Measurements from ENCODE around the gene CDH13.

The CDH13 gene

GRCh38 chr16:83245061-83245460, 618.3 kb downstream of the CDH13 start:
- H3K4me2 ChIP-seq (ENCODE audit: low read length): no peak overlapping the region
- no peaks in the 10 kb centered on the region for H3F3A ChIP-seq (ENCODE audit: control insufficient read depth, insufficient read depth)
- H4K20me1 ChIP-seq (ENCODE audit: control insufficient read depth, insufficient read depth, low read depth, low read length): no peaks in the 10 kb centered on the region
- H3K27ac ChIP-seq (ENCODE audit: low read depth, low read length): no peak overlapping the region
- no peaks in the 10 kb centered on the region for H3K79me2 ChIP-seq (ENCODE audit: control insufficient read depth, low read length)
- H3K9me2 ChIP-seq (replicated peaks; ENCODE audit: control insufficient read depth, low read length): no peaks in the 10 kb centered on the region
- no peak overlapping the region for H3K4me3 ChIP-seq (ENCODE audit: low read length)
- TF ChIP-seq CTCF (IDR thresholded peaks at IDR 0.05; ENCODE audit: low read depth, low read length, poor library complexity, severe bottlenecking) (no peak), EZH2phosphoT487 (IDR thresholded peaks at IDR 0.05; ENCODE audit: borderline replicate concordance, low read length) (no peak)
- no peaks in the 10 kb centered on the region for H3K4me1 ChIP-seq (ENCODE audit: control insufficient read depth, low read length)
- H3K36me3 ChIP-seq (ENCODE audit: control insufficient read depth, low read length): no peaks in the 10 kb centered on the region
- no peaks in the 10 kb centered on the region for H3K9me3 ChIP-seq (ENCODE audit: control insufficient read depth, insufficient read depth, low read length)
- H3K27me3 ChIP-seq (ENCODE audit: control insufficient read depth, low read length): no peaks in the 10 kb centered on the region

GRCh38 chr16:83247767-83248372, 621.1 kb downstream of the CDH13 start:
- TF ChIP-seq EZH2phosphoT487 (IDR thresholded peaks at IDR 0.05; ENCODE audit: borderline replicate concordance, low read length) (no peak), CTCF (IDR thresholded peaks at IDR 0.05; ENCODE audit: low read depth, low read length, poor library complexity, severe bottlenecking) (no peak)
- Histone ChIP-seq H3K27me3 (ENCODE audit: control insufficient read depth, low read length) (no peaks in the 10 kb centered on the region), H3K36me3 (ENCODE audit: control insufficient read depth, low read length) (no peaks in the 10 kb centered on the region)

GRCh38 chr16:83248735-83249463, 622.1 kb downstream of the CDH13 start:
- no peak overlapping the region for H3K4me2 ChIP-seq (ENCODE audit: low read length)
- H3K27ac ChIP-seq (ENCODE audit: low read depth, low read length): no peak overlapping the region
- H3K36me3 ChIP-seq (ENCODE audit: control insufficient read depth, low read length): no peaks in the 10 kb centered on the region
- H3K9me3 ChIP-seq (ENCODE audit: control insufficient read depth, insufficient read depth, low read length): no peaks in the 10 kb centered on the region
- no peaks in the 10 kb centered on the region for H3K79me2 ChIP-seq (ENCODE audit: control insufficient read depth, low read length)
- H3F3A ChIP-seq (ENCODE audit: control insufficient read depth, insufficient read depth): no peaks in the 10 kb centered on the region
- H3K4me1 ChIP-seq (ENCODE audit: control insufficient read depth, low read length): no peaks in the 10 kb centered on the region
- no peaks in the 10 kb centered on the region for H3K27me3 ChIP-seq (ENCODE audit: control insufficient read depth, low read length)
- H4K20me1 ChIP-seq (ENCODE audit: control insufficient read depth, insufficient read depth, low read depth, low read length): no peaks in the 10 kb centered on the region
- H3K4me3 ChIP-seq (ENCODE audit: low read length): no peak overlapping the region
- H3K9me2 ChIP-seq (replicated peaks; ENCODE audit: control insufficient read depth, low read length): no peaks in the 10 kb centered on the region
- TF ChIP-seq CTCF (IDR thresholded peaks at IDR 0.05; ENCODE audit: low read depth, low read length, poor library complexity, severe bottlenecking) (no peak), EZH2phosphoT487 (IDR thresholded peaks at IDR 0.05; ENCODE audit: borderline replicate concordance, low read length) (no peak)

More at GRCh38 chr16:83247767-83248372, 621.1 kb downstream of the CDH13 start:
- no peak overlapping the region for H3K4me2 ChIP-seq (ENCODE audit: low read length)
- H3K4me3 ChIP-seq (ENCODE audit: low read length): no peak overlapping the region
- no peaks in the 10 kb centered on the region for H4K20me1 ChIP-seq (ENCODE audit: control insufficient read depth, insufficient read depth, low read depth, low read length)
- H3K27ac ChIP-seq (ENCODE audit: low read depth, low read length): no peak overlapping the region
- H3K9me2 ChIP-seq (replicated peaks; ENCODE audit: control insufficient read depth, low read length): no peaks in the 10 kb centered on the region
- H3F3A ChIP-seq (ENCODE audit: control insufficient read depth, insufficient read depth): no peaks in the 10 kb centered on the region
- H3K9me3 ChIP-seq (ENCODE audit: control insufficient read depth, insufficient read depth, low read length): no peaks in the 10 kb centered on the region
- H3K79me2 ChIP-seq (ENCODE audit: control insufficient read depth, low read length): no peaks in the 10 kb centered on the region
- no peaks in the 10 kb centered on the region for H3K4me1 ChIP-seq (ENCODE audit: control insufficient read depth, low read length)

Measured in DOHH2 (cell line).